ENCODE measurements around the gene PIGN. TPM values are rescaled to one million over a fixed set of nuclear protein-coding genes. Genes with fewer than 3 reads are reported as not detected.

The PIGN gene
- polyA plus RNA-seq, 1 donor from 2014 or later, result 8.7 TPM

- no peak overlapping the region for H3K4me2 ChIP-seq (ENCODE audit: low read length)
- peaks cover 19% of the 10 kb centered on the region for H3K79me2 ChIP-seq (replicated peaks; ENCODE audit: insufficient read depth, low read length)
- no peak overlapping the region for H3K4me3 ChIP-seq (ENCODE audit: low read length)
- H4K20me1 ChIP-seq (ENCODE audit: insufficient read depth), result peaks cover 4% of the 10 kb centered on the region
- no peaks in the 10 kb centered on the region for H3K9me3 ChIP-seq (ENCODE audit: low read length)
- H3K27me3 ChIP-seq (ENCODE audit: insufficient read depth, low read depth, low read length), result no peaks in the 10 kb centered on the region
- no peaks in the 10 kb centered on the region for H3K9me2 ChIP-seq (ENCODE audit: insufficient read depth, low read length)
- no peaks in the 10 kb centered on the region for H3K36me3 ChIP-seq (ENCODE audit: insufficient read depth, low read length)
- TF ChIP-seq EP300 (conservative IDR thresholded peaks at IDR 0.05; ENCODE audit: poor library complexity, severe bottlenecking) (no peak), TAF1 (IDR thresholded peaks at IDR 0.05; ENCODE audit: low read depth) (no peak), REST (IDR thresholded peaks at IDR 0.05; ENCODE audit: borderline replicate concordance) (no peak), SMC3 (conservative IDR thresholded peaks at IDR 0.05; ENCODE audit: poor library complexity) (peak; percentile 87), RAD21 (conservative IDR thresholded peaks at IDR 0.05) (peak; percentile 89), MXI1 (conservative IDR thresholded peaks at IDR 0.05; ENCODE audit: poor library complexity, severe bottlenecking) (no peak), CTCF (IDR thresholded peaks at IDR 0.05; ENCODE audit: poor library complexity, severe bottlenecking) (peak; percentile 90), POLR2AphosphoS5 (IDR thresholded peaks at IDR 0.05) (no peak), EZH2 (IDR thresholded peaks at IDR 0.05; ENCODE audit: borderline replicate concordance, insufficient read depth, low read length, poor library complexity, severe bottlenecking) (no peak)
- no peak overlapping the region for H3K9ac ChIP-seq (ENCODE audit: low read length)
- H2AFZ ChIP-seq (ENCODE audit: low read depth, low read length), result no peak overlapping the region
- peaks cover 2% of the 10 kb centered on the region for H3F3A ChIP-seq (ENCODE audit: insufficient read depth, low read length, poor library complexity, severe bottlenecking)
- no peak overlapping the region for H3K27ac ChIP-seq (ENCODE audit: low read length)
Measured at GRCh38 chr18:62183578-62184195, 3.2 kb downstream of the PIGN start.

GRCh38 chr18:62182220-62182619 lies 4.6 kb downstream of the PIGN start:
- Histone ChIP-seq H3K9me3 (ENCODE audit: low read length) (no peaks in the 10 kb centered on the region), H3K79me2 (replicated peaks; ENCODE audit: insufficient read depth, low read length) (peaks cover 8% of the 10 kb centered on the region), H3F3A (ENCODE audit: insufficient read depth, low read length, poor library complexity, severe bottlenecking) (peaks cover 2% of the 10 kb centered on the region), H3K9me2 (ENCODE audit: insufficient read depth, low read length) (no peaks in the 10 kb centered on the region), H3K36me3 (ENCODE audit: insufficient read depth, low read length) (no peaks in the 10 kb centered on the region), H3K9ac (ENCODE audit: low read length) (no peak overlapping the region), H3K4me2 (ENCODE audit: low read length) (no peak overlapping the region), H4K20me1 (ENCODE audit: insufficient read depth) (no peaks in the 10 kb centered on the region), H3K4me3 (ENCODE audit: low read length) (no peak overlapping the region), H3K27ac (ENCODE audit: low read length) (no peak overlapping the region), H3K27me3 (ENCODE audit: insufficient read depth, low read depth, low read length) (no peaks in the 10 kb centered on the region), H2AFZ (ENCODE audit: low read depth, low read length) (no peak overlapping the region)
- TF ChIP-seq MXI1 (conservative IDR thresholded peaks at IDR 0.05; ENCODE audit: poor library complexity, severe bottlenecking), result no peak
- TF ChIP-seq EP300 (conservative IDR thresholded peaks at IDR 0.05; ENCODE audit: poor library complexity, severe bottlenecking), result no peak
- no peak for TF ChIP-seq EZH2 (IDR thresholded peaks at IDR 0.05; ENCODE audit: borderline replicate concordance, insufficient read depth, low read length, poor library complexity, severe bottlenecking)
- TF ChIP-seq CTCF (IDR thresholded peaks at IDR 0.05; ENCODE audit: poor library complexity, severe bottlenecking), result no peak
- no peak for TF ChIP-seq REST (IDR thresholded peaks at IDR 0.05; ENCODE audit: borderline replicate concordance)
- no peak for TF ChIP-seq SMC3 (conservative IDR thresholded peaks at IDR 0.05; ENCODE audit: poor library complexity)
- no peak for TF ChIP-seq RAD21 (conservative IDR thresholded peaks at IDR 0.05)
- no peak for TF ChIP-seq POLR2AphosphoS5 (IDR thresholded peaks at IDR 0.05)
- no peak for TF ChIP-seq TAF1 (IDR thresholded peaks at IDR 0.05; ENCODE audit: low read depth)

All from neural cell (in vitro differentiated cells).